ENCODE measurements around the gene CAMKMT. TPM values are rescaled to one million over a fixed set of nuclear protein-coding genes. Genes with fewer than 3 reads are reported as not detected.

The CAMKMT gene
- total and polyA plus RNA-seq, 2 experiments from 2014 or later, result 26.5 to 29.5 TPM

GRCh38 chr2:44719562-44719961 is 357.8 kb downstream of the CAMKMT start (continued):
- TF ChIP-seq, protein P1, sequence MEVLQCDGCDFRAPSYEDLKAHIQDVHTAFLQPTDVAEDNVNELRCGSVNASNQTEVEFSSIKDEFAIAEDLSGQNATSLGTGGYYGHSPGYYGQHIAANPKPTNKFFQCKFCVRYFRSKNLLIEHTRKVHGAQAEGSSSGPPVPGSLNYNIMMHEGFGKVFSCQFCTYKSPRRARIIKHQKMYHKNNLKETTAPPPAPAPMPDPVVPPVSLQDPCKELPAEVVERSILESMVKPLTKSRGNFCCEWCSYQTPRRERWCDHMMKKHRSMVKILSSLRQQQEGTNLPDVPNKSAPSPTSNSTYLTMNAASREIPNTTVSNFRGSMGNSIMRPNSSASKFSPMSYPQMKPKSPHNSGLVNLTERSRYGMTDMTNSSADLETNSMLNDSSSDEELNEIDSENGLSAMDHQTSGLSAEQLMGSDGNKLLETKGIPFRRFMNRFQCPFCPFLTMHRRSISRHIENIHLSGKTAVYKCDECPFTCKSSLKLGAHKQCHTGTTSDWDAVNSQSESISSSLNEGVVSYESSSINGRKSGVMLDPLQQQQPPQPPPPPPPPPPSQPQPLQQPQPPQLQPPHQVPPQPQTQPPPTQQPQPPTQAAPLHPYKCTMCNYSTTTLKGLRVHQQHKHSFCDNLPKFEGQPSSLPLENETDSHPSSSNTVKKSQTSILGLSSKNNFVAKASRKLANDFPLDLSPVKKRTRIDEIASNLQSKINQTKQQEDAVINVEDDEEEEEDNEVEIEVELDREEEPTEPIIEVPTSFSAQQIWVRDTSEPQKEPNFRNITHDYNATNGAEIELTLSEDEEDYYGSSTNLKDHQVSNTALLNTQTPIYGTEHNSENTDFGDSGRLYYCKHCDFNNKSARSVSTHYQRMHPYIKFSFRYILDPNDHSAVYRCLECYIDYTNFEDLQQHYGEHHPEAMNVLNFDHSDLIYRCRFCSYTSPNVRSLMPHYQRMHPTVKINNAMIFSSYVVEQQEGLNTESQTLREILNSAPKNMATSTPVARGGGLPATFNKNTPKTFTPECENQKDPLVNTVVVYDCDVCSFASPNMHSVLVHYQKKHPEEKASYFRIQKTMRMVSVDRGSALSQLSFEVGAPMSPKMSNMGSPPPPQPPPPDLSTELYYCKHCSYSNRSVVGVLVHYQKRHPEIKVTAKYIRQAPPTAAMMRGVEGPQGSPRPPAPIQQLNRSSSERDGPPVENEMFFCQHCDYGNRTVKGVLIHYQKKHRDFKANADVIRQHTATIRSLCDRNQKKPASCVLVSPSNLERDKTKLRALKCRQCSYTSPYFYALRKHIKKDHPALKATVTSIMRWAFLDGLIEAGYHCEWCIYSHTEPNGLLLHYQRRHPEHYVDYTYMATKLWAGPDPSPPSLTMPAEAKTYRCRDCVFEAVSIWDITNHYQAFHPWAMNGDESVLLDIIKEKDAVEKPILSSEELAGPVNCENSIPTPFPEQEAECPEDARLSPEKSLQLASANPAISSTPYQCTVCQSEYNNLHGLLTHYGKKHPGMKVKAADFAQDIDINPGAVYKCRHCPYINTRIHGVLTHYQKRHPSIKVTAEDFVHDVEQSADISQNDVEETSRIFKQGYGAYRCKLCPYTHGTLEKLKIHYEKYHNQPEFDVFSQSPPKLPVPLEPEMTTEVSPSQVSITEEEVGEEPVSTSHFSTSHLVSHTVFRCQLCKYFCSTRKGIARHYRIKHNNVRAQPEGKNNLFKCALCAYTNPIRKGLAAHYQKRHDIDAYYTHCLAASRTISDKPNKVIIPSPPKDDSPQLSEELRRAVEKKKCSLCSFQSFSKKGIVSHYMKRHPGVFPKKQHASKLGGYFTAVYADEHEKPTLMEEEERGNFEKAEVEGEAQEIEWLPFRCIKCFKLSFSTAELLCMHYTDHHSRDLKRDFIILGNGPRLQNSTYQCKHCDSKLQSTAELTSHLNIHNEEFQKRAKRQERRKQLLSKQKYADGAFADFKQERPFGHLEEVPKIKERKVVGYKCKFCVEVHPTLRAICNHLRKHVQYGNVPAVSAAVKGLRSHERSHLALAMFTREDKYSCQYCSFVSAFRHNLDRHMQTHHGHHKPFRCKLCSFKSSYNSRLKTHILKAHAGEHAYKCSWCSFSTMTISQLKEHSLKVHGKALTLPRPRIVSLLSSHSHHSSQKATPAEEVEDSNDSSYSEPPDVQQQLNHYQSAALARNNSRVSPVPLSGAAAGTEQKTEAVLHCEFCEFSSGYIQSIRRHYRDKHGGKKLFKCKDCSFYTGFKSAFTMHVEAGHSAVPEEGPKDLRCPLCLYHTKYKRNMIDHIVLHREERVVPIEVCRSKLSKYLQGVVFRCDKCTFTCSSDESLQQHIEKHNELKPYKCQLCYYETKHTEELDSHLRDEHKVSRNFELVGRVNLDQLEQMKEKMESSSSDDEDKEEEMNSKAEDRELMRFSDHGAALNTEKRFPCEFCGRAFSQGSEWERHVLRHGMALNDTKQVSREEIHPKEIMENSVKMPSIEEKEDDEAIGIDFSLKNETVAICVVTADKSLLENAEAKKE (CRISPR knock-in tag; IDR thresholded peaks at IDR 0.05), result no peak
- no peak for TF ChIP-seq STAT1 (IDR thresholded peaks at IDR 0.05; ENCODE audit: unreplicated experiment)

- H3K4me1 Mint-ChIP-seq, result no peaks in the 10 kb centered on the region; the same call in 2 of the 3 replicates
- no peak overlapping the region for H3K27ac ChIP-seq (ENCODE audit: low read depth)
- no peak for TF ChIP-seq EZH2phosphoT487 (IDR thresholded peaks at IDR 0.05; ENCODE audit: unreplicated experiment)
- TF ChIP-seq, protein P2, sequence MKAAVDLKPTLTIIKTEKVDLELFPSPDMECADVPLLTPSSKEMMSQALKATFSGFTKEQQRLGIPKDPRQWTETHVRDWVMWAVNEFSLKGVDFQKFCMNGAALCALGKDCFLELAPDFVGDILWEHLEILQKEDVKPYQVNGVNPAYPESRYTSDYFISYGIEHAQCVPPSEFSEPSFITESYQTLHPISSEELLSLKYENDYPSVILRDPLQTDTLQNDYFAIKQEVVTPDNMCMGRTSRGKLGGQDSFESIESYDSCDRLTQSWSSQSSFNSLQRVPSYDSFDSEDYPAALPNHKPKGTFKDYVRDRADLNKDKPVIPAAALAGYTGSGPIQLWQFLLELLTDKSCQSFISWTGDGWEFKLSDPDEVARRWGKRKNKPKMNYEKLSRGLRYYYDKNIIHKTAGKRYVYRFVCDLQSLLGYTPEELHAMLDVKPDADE (IDR thresholded peaks at IDR 0.05), result no peak
- no peak for TF ChIP-seq STAT1 (IDR thresholded peaks at IDR 0.05; ENCODE audit: unreplicated experiment)
- TF ChIP-seq, protein P1 (CRISPR knock-in tag; IDR thresholded peaks at IDR 0.05), result no peak
- no peak for TF ChIP-seq ZNF331 (CRISPR knock-in tag; IDR thresholded peaks at IDR 0.05; ENCODE audit: low read depth)
- TF ChIP-seq NANOG (IDR thresholded peaks at IDR 0.05; ENCODE audit: borderline replicate concordance), result no peak
Measured at GRCh38 chr2:44722026-44722625, 360.4 kb downstream of the CAMKMT start.

More at GRCh38 chr2:44722026-44722625, 360.4 kb downstream of the CAMKMT start:
- no peaks in the 10 kb centered on the region for H3K4me1 ChIP-seq (ENCODE audit: insufficient read depth)
- Mint-ChIP-seq H3K9me3 (no peaks in the 10 kb centered on the region), H3K27ac (no peak overlapping the region), H3K27me3 (ENCODE audit: insufficient read depth, low read depth, poor library complexity) (no peaks in the 10 kb centered on the region), H3K36me3 (ENCODE audit: low read depth) (no peaks in the 10 kb centered on the region), H3K4me3 (no peak overlapping the region)
- no peaks in the 10 kb centered on the region for H3K36me3 ChIP-seq (ENCODE audit: insufficient read depth)
- no peak overlapping the region for H2AFZ ChIP-seq
- H3K27me3 ChIP-seq (ENCODE audit: insufficient read depth), result no peaks in the 10 kb centered on the region
- H3K9me2 ChIP-seq (ENCODE audit: insufficient read depth), result no peaks in the 10 kb centered on the region
- no peak overlapping the region for H3K4me3 ChIP-seq
- no peaks in the 10 kb centered on the region; the same call in 1 of the 2 replicates for H4K20me1 ChIP-seq (replicated peaks; ENCODE audit: insufficient read depth)
- no peaks in the 10 kb centered on the region for H3K79me2 ChIP-seq (replicated peaks; ENCODE audit: insufficient read depth)
- H3K4me2 ChIP-seq, result no peak overlapping the region
- no peaks in the 10 kb centered on the region for H3F3A ChIP-seq (replicated peaks; ENCODE audit: low read depth)
- ATAC-seq (no peak), DNase-seq (ENCODE audit: low spot score) (no peak)

Data from GM23338 (cell line).